GM12878 (cell line): ENCODE results near the gene TNFRSF1B. TPM values are rescaled to one million over a fixed set of nuclear protein-coding genes. Genes with fewer than 3 reads are reported as not detected.

Source experiments
- ATAC-seq: fragments of 200-7000 bp; cut with Tn5 transposase; 3 replicates; pipeline ENCODE4 v1.9.1; 2020; ENCODE audit warnings: mild to moderate bottlenecking, moderate library complexity
- BruUV-seq: library from RNA; stranded (reverse); fragments of 400-500 nt; replicated peaks from 2 replicates; lab custom pipeline; 2021; lab: Mats Ljungman, UMichigan
- CTCF ChIA-PET: fragments of 300-600 bp; sonication (Branson Sonifier 250); formaldehyde crosslinking; extraction: SDS; loops from one replicate; lab custom pipeline; 2021; ENCODE audit warnings: inconsistent platforms; lab: Yijun Ruan, JAX
- POLR2A ChIA-PET: fragments of 350-600 bp; formaldehyde crosslinking; extraction: SDS; loops from one replicate; lab custom pipeline; 2021; ENCODE audit warnings: inconsistent platforms; lab: Charles Lee
- RAD21 ChIA-PET: fragments of 300-600 bp; sonication (Branson Sonifier 250); formaldehyde crosslinking; loops from one replicate; lab custom pipeline; 2023; ENCODE audit warnings: antibody characterized with exemption; ENCODE audit not compliant: unreplicated experiment; lab: Charles Lee
- SMC1A ChIA-PET: fragments of 300-600 bp; sonication (Branson Sonifier 250); formaldehyde crosslinking; loops from one replicate; lab custom pipeline; 2023; ENCODE audit not compliant: unreplicated experiment, uncharacterized antibody; lab: Charles Lee
- DNase-seq: peaks from one replicate; pipeline ENCODE4 v3.0.0-alpha.2; 2011; ENCODE audit warnings: low read depth, low spot score
- FAIRE-seq: peaks from 3 replicates; lab custom pipeline; 2011; peaks lifted over from hg19 to GRCh38; lab: Jason Lieb, UNC
- H2AFZ ChIP-seq: 2 replicates; pipeline ENCODE4 v1.6.0; 2011; ENCODE audit warnings: low read depth, low read length, control low read depth; ENCODE audit not compliant: control insufficient read depth
- H3K27ac ChIP-seq: 2 replicates; pipeline ENCODE4 v1.5.1; 2011; ENCODE audit warnings: control low read depth; ENCODE audit not compliant: control insufficient read depth, insufficient read depth
- H3K27me3 ChIP-seq, 2 experiments: replicated peaks in 1 of 2; 2 replicates each; pipeline versions ENCODE4 v1.6.0 to v1.6.1; 2011; ENCODE audit warnings: low read length in 1 of 2; ENCODE audit not compliant: control insufficient read depth in 2 of 2, insufficient read depth in 2 of 2
- H3K36me3 ChIP-seq, 2 experiments: 2 replicates each; pipeline ENCODE4 v1.5.1; 2011; ENCODE audit warnings: low read length in 1 of 2; ENCODE audit not compliant: control insufficient read depth in 2 of 2, insufficient read depth in 2 of 2
- H3K4me1 ChIP-seq: 2 replicates; pipeline ENCODE4 v1.6.1; 2011; ENCODE audit warnings: mild to moderate bottlenecking, low read length, moderate library complexity, mixed read lengths; ENCODE audit not compliant: control insufficient read depth, insufficient read depth
- H3K4me2 ChIP-seq: 2 replicates; pipeline ENCODE4 v1.6.0; 2011; ENCODE audit warnings: control low read depth; ENCODE audit not compliant: control insufficient read depth, insufficient read depth
- H3K4me3 ChIP-seq: fragments of 200-600 bp; sonication (generic); 2 replicates; pipeline ENCODE4 v1.5.1; 2016
- H3K79me2 ChIP-seq: 2 replicates; pipeline ENCODE4 v1.6.0; 2011; ENCODE audit warnings: low read length; ENCODE audit not compliant: control insufficient read depth, insufficient read depth
- H3K9ac ChIP-seq: 2 replicates; pipeline ENCODE4 v1.8.0; 2011; ENCODE audit warnings: low read length, control low read depth, mixed read lengths; ENCODE audit not compliant: control insufficient read depth, insufficient read depth
- H3K9me3 ChIP-seq: replicated peaks from 3 replicates; pipeline ENCODE4 v1.5.1; 2011; ENCODE audit warnings: mild to moderate bottlenecking, low read length; ENCODE audit not compliant: control insufficient read depth, insufficient read depth
- H4K20me1 ChIP-seq: 2 replicates; pipeline ENCODE4 v1.6.0; 2011; ENCODE audit not compliant: control insufficient read depth, insufficient read depth
- BACH1 ChIP-seq: fragments of 450-650 bp; IDR thresholded peaks from 2 replicates; pipeline ENCODE4 v1.6.1; 2017; ENCODE audit warnings: mild to moderate bottlenecking, borderline replicate concordance
- BRCA1 ChIP-seq: IDR thresholded peaks from 2 replicates; pipeline ENCODE4 v1.6.1; 2011; ENCODE audit warnings: low read depth, low read length, improper control_type of control experiment
- CREM ChIP-seq: IDR thresholded peaks from 2 replicates; pipeline ENCODE4 v1.6.1; 2014; ENCODE audit warnings: antibody characterized with exemption, low read depth
- CTCF ChIP-seq, 3 experiments: IDR thresholded peaks in 2 of 3; conservative IDR thresholded peaks in 1 of 3; 2 replicates each; pipeline ENCODE4 v1.5.1; 2011; ENCODE audit warnings: low read depth in 3 of 3, low read length in 3 of 3, mild to moderate bottlenecking in 3 of 3, control low read depth in 2 of 3, moderate library complexity in 2 of 3, inconsistent platforms in 1 of 3, mixed read lengths in 1 of 3; ENCODE audit not compliant: control insufficient read depth in 2 of 3, insufficient read depth in 1 of 3; ENCODE audit errors: extremely low read depth in 1 of 3
- EGR1 ChIP-seq, 2 experiments: IDR thresholded peaks; 1 replicate in 1 of 2; 2 replicates in 1 of 2; pipeline ENCODE4 v1.6.1; 2011 to 2012; ENCODE audit warnings: low read depth in 2 of 2, low read length in 2 of 2, borderline replicate concordance in 1 of 2, mild to moderate bottlenecking in 1 of 2, moderate library complexity in 1 of 2
- HDGF ChIP-seq: fragments of 450-650 bp; IDR thresholded peaks from 2 replicates; pipeline ENCODE4 v1.6.1; 2016; ENCODE audit warnings: antibody characterized with exemption
- IRF4 ChIP-seq: IDR thresholded peaks from 2 replicates; pipeline ENCODE4 v1.6.1; 2011; ENCODE audit warnings: low read depth, low read length
- MLLT1 ChIP-seq: fragments of 450-650 bp; IDR thresholded peaks from 2 replicates; pipeline ENCODE4 v1.6.1; 2016; ENCODE audit warnings: mild to moderate bottlenecking
- MYB ChIP-seq: fragments of 150-350 bp; IDR thresholded peaks from 2 replicates; pipeline ENCODE4 v1.6.1; 2014; ENCODE audit warnings: mild to moderate bottlenecking, low read depth, low read length, borderline replicate concordance
- NBN ChIP-seq: fragments of 450-650 bp; IDR thresholded peaks from 2 replicates; pipeline ENCODE4 v1.6.1; 2016
- NFXL1 ChIP-seq: fragments of 450-650 bp; IDR thresholded peaks from 2 replicates; pipeline ENCODE4 v1.6.1; 2017; ENCODE audit warnings: antibody characterized with exemption, mild to moderate bottlenecking, borderline replicate concordance
- PML ChIP-seq: IDR thresholded peaks from 2 replicates; pipeline ENCODE4 v1.6.1; 2012; ENCODE audit warnings: low read length, inconsistent platforms
- POU2F2 ChIP-seq: IDR thresholded peaks from 3 replicates; pipeline ENCODE4 v1.6.1; 2011; ENCODE audit warnings: low read depth, mild to moderate bottlenecking, low read length, borderline replicate concordance
- RAD21 ChIP-seq: IDR thresholded peaks from 2 replicates; pipeline ENCODE4 v1.6.1; 2011; ENCODE audit warnings: mild to moderate bottlenecking, low read depth, low read length, moderate library complexity; ENCODE audit not compliant: insufficient read depth
- RBBP5 ChIP-seq: fragments of 200-600 bp; sonication (generic); conservative IDR thresholded peaks from 2 replicates; pipeline ENCODE4 v1.6.1; 2016
- SIX5 ChIP-seq: IDR thresholded peaks from 2 replicates; pipeline ENCODE4 v1.6.1; 2011; ENCODE audit warnings: mild to moderate bottlenecking, low read depth, low read length, moderate library complexity; ENCODE audit not compliant: severe bottlenecking
- SMC3 ChIP-seq: IDR thresholded peaks from 2 replicates; pipeline ENCODE4 v1.6.1; 2011; ENCODE audit warnings: low read length, improper control_type of control experiment, borderline replicate concordance
- SPI1 ChIP-seq: IDR thresholded peaks from 2 replicates; pipeline ENCODE4 v1.6.1; 2011; ENCODE audit warnings: low read depth, mild to moderate bottlenecking, low read length, moderate library complexity, borderline replicate concordance; ENCODE audit not compliant: insufficient read depth
- SREBF2 ChIP-seq: IDR thresholded peaks from 2 replicates; pipeline ENCODE4 v1.6.1; 2012; ENCODE audit warnings: mild to moderate bottlenecking, low read length
- STAT1 ChIP-seq: fragments of 450-650 bp; conservative IDR thresholded peaks from 2 replicates; pipeline ENCODE4 v1.6.1; 2014; ENCODE audit warnings: antibody characterized with exemption, mild to moderate bottlenecking
- YY1 ChIP-seq: IDR thresholded peaks from 2 replicates; pipeline ENCODE4 v1.6.1; 2011; ENCODE audit warnings: low read depth, mild to moderate bottlenecking, low read length
- WGBS: methylation state at CpG from one replicate; pipeline ENCODE4 v1.1.6; 2016; ENCODE audit warnings: low lambda C conversion rate; ENCODE audit not compliant: insufficient replicate concordance, insufficient coverage; ENCODE audit errors: missing lambda C conversion rate; 5-methylcytosine and 5-hydroxymethylcytosine counted together
- in situ Hi-C: fragments of 300-500 bp; cut with MboI; formaldehyde crosslinking; loops from 9 replicates; pipeline ENCODE4 v1.14.3; 2018; ENCODE audit warnings: mixed read lengths
- intact Hi-C: fragments of 100-400 bp; cut with micrococcal nuclease; formaldehyde crosslinking; loops from one replicate; pipeline ENCODE4 v1.14.2; 2022; ENCODE audit not compliant: unreplicated experiment
- polyA plus RNA-seq, 11 experiments: library from polyadenylated mRNA; depleted of rRNA in 4 of 11; unstranded in 6 of 11; stranded (reverse) in 5 of 11; fragments of >200 nt; fragmentation: Nextera tagmentation in 4 of 11; fragmentation: Illumina TruSeq in 1 of 11; extraction: Ambion mirVana in 4 of 11; extraction: Trizol in 1 of 11; gene quantifications; 1 replicate in 1 of 11; 2 replicates in 10 of 11; pipeline versions ENCODE4 v1.2.1 to v1.2.3, GENCODE V29; 2011 to 2016; ENCODE audit warnings: inconsistent platforms in 2 of 11, missing spikeins in 2 of 11, low read depth in 1 of 11
- total RNA-seq, 4 experiments: library from RNA; depleted of rRNA in 3 of 4; stranded (reverse); fragments of >200 nt in 3 of 4; fragmentation: Illumina TruSeq in 1 of 4; extraction: Trizol in 1 of 4; gene quantifications; 2 replicates each; pipeline versions ENCODE4 v1.2.1 to v1.2.3, GENCODE V29; 2013 to 2021

The TNFRSF1B gene
- total and polyA plus RNA-seq, 10 of the 15 experiments (the other 5 are each of a cell fraction or from before 2014, with no cell fraction given), result 10.1 to 87.2 (median 37.3) TPM

GRCh38 chr1:12124693-12125421 lies 41.9 kb upstream of the TNFRSF1B start:
- peak; percentile 67 for ATAC-seq
- CTCF ChIA-PET, result interaction anchor here (0.5 to 6.6 kb wide), 55 partner anchors 10 to 700 kb away, joined by 3 to 161 read pairs (median 5); partner anchors contain the start of gene DHRS3
- no peak overlapping the region for H3K27ac ChIP-seq
- no peaks in the 10 kb centered on the region for H3K79me2 ChIP-seq
- BruUV-seq, result no TSS peak
- in situ Hi-C loops, result loop anchor here (5.0 kb wide), 2 partner anchors 82 to 497 kb away; no protein-coding TSS in a partner anchor
- H3K9me3 ChIP-seq, result no peaks in the 10 kb centered on the region
- no peaks in the 10 kb centered on the region for H3K27me3 ChIP-seq
- POLR2A ChIA-PET, result interaction anchor here (0.6 to 2.0 kb wide), 5 partner anchors 25 to 152 kb away, joined by 3 to 5 read pairs (median 3); no protein-coding TSS in a partner anchor
- TF ChIP-seq BACH1 (no peak), MYB (0 out of 2 replicates have a peak, but pooled peaks have one; percentile 13), HDGF (peak; percentile 84), SREBF2 (no peak), RBBP5 (no peak), MLLT1 (0 out of 2 replicates have a peak, but pooled peaks have one; percentile 58), PML (0 out of 2 replicates have a peak, but pooled peaks have one; percentile 35), NBN (0 out of 2 replicates have a peak, but pooled peaks have one; percentile 38), CREM (no peak), BRCA1 (no peak), RAD21 (peak; percentile 94), NFXL1 (no peak), SMC3 (peak; percentile 97), SPI1 (no peak), SIX5 (no peak), STAT1 (0 out of 2 replicates have a peak, but pooled peaks have one; percentile 36), YY1 (peak; percentile 76; the same call in 1 of the 2 replicates), CTCF (IDR thresholded peaks at IDR 0.05 in 2 of 3, conservative IDR thresholded peaks at IDR 0.05 in 1 of 3; ENCODE audit: control insufficient read depth in 2 of 3, extremely low read depth in 1 of 3, insufficient read depth in 1 of 3, low read depth in 3 of 3, low read length in 3 of 3) (peak; percentile 89 to 95 (median 89)), EGR1 (IDR thresholded peaks at IDR 0.05; ENCODE audit: borderline replicate concordance in 1 of 2, low read depth in 2 of 2, low read length in 2 of 2) (no peak), IRF4 (0 out of 2 replicates have a peak, but pooled peaks have one; percentile 11), POU2F2 (0 out of 3 replicates have a peak, but pooled peaks have one; percentile 17)
- TF ChIP-seq, all 136 proteins: peak for 12
- Histone ChIP-seq H3K9ac (no peak overlapping the region), H3K4me1 (no peaks in the 10 kb centered on the region), H2AFZ (no peak overlapping the region), H3K36me3 (peaks cover 34 to 41% of the 10 kb centered on the region in 2 experiments), H3K4me3 (no peak overlapping the region), H4K20me1 (no peaks in the 10 kb centered on the region), H3K4me2 (no peak overlapping the region)
- RAD21 ChIA-PET, result interaction anchor here (0.6 to 6.3 kb wide), 40 partner anchors 10 to 534 kb away, joined by 3 to 84 read pairs (median 5); partner anchors contain the start of genes DHRS3, MIIP and VPS13D
- intact Hi-C loops, result loop anchor here (1.0 to 10.0 kb wide), 2 partner anchors 83 to 500 kb away; no protein-coding TSS in a partner anchor
- SMC1A ChIA-PET, result interaction anchor here (0.7 to 7.8 kb wide), 43 partner anchors 8 to 495 kb away, joined by 3 to 191 read pairs (median 4); partner anchors contain the start of gene TNFRSF1B
- FAIRE-seq (peak; percentile 93), DNase-seq (no peak)
- WGBS, result 37% methylated on average over 19 of the region's 19 CpGs
